HG03139 (cell line): Measurements from ENCODE around the gene ITSN1.

Experiments used
- ATAC-seq: cut with Tn5 transposase; IDR thresholded peaks from one replicate; pipeline ENCODE4 v1.9.1; 2021; ENCODE audit not compliant: unreplicated experiment

The ITSN1 gene

GRCh38 chr21:33883118-33883517, 240.8 kb downstream of the ITSN1 start:
- ATAC-seq: no peak

GRCh38 chr21:33884376-33885171, 242.3 kb downstream of the ITSN1 start:
- no peak for ATAC-seq

GRCh38 chr21:33885172-33885514, 242.8 kb downstream of the ITSN1 start:
- ATAC-seq: no peak

- no peak for ATAC-seq
These were observed 244.0 kb downstream of the ITSN1 start for GRCh38 chr21:33886321-33886720.

- ATAC-seq: no peak
These were observed 247.9 kb downstream of the ITSN1 start for GRCh38 chr21:33890187-33890586.

GRCh38 chr21:33892853-33893252, 250.6 kb downstream of the ITSN1 start:
- ATAC-seq: no peak

GRCh38 chr21:33893917-33894316, 251.6 kb downstream of the ITSN1 start:
- no peak for ATAC-seq

- no peak for ATAC-seq
These were observed 252.5 kb downstream of the ITSN1 start for GRCh38 chr21:33894736-33895288.

- ATAC-seq: no peak
These were observed 253.1 kb downstream of the ITSN1 start for GRCh38 chr21:33895356-33895755.

- ATAC-seq: no peak
These were observed 254.4 kb downstream of the ITSN1 start for GRCh38 chr21:33896691-33897090.

- no peak for ATAC-seq
These were observed 254.8 kb downstream of the ITSN1 start for GRCh38 chr21:33897098-33897497.

- ATAC-seq: no peak
These were observed 255.4 kb downstream of the ITSN1 start for GRCh38 chr21:33897739-33898138.

- ATAC-seq: no peak
These were observed 256.3 kb downstream of the ITSN1 start for GRCh38 chr21:33898586-33898985.

GRCh38 chr21:33899199-33899598, 256.9 kb downstream of the ITSN1 start:
- no peak for ATAC-seq

- no peak for ATAC-seq
These were observed 259.3 kb downstream of the ITSN1 start for GRCh38 chr21:33901412-33902288.

- ATAC-seq: no peak
These were observed 260.0 kb downstream of the ITSN1 start for GRCh38 chr21:33902349-33902748.

- no peak for ATAC-seq
These were observed 261.7 kb downstream of the ITSN1 start for GRCh38 chr21:33904041-33904440.

GRCh38 chr21:33908760-33909159, 266.5 kb downstream of the ITSN1 start:
- ATAC-seq: no peak

GRCh38 chr21:33909756-33910155, 267.5 kb downstream of the ITSN1 start:
- no peak for ATAC-seq

GRCh38 chr21:33914188-33914587, 271.9 kb downstream of the ITSN1 start:
- no peak for ATAC-seq

GRCh38 chr21:33915368-33916199, 273.3 kb downstream of the ITSN1 start, which contains the start of gene ATP5PO:
ATP5PO (minus strand) TSS chr21:33915804; CDS start chr21:33915763, 41 bp downstream.
- peak; percentile 99 for ATAC-seq
